DOHH2 (cell line): Measurements from ENCODE around the gene RAB40C.

Experiments used
- H3F3A ChIP-seq: fragments of 200-600 bp; sonication (generic), shearing (Covaris generic); 2 replicates; pipeline ENCODE4 v1.6.0; 2016; ENCODE audit warnings: antibody characterized with exemption, mild to moderate bottlenecking; ENCODE audit not compliant: control insufficient read depth, insufficient read depth
- H3K27ac ChIP-seq: fragments of 200-600 bp; sonication (generic); 2 replicates; pipeline ENCODE4 v1.5.1; 2014; ENCODE audit warnings: low read depth, mild to moderate bottlenecking, low read length, moderate library complexity
- H3K27me3 ChIP-seq: fragments of 200-600 bp; sonication (generic); 2 replicates; pipeline ENCODE4 v1.6.1; 2014; ENCODE audit warnings: mild to moderate bottlenecking, low read length, mixed read lengths; ENCODE audit not compliant: control insufficient read depth
- H3K36me3 ChIP-seq: fragments of 200-600 bp; sonication (generic); 2 replicates; pipeline ENCODE4 v1.6.1; 2014; ENCODE audit warnings: mild to moderate bottlenecking, low read length, moderate library complexity, mixed read lengths; ENCODE audit not compliant: control insufficient read depth
- H3K4me1 ChIP-seq: fragments of 200-600 bp; sonication (generic); 2 replicates; pipeline ENCODE4 v1.6.1; 2014; ENCODE audit warnings: mild to moderate bottlenecking, low read length, mixed read lengths; ENCODE audit not compliant: control insufficient read depth
- H3K4me2 ChIP-seq: fragments of 200-600 bp; sonication (generic); 2 replicates; pipeline ENCODE4 v1.6.0; 2014; ENCODE audit warnings: mild to moderate bottlenecking, low read length, moderate library complexity
- H3K4me3 ChIP-seq: fragments of 200-600 bp; sonication (generic); 2 replicates; pipeline ENCODE4 v1.5.1; 2014; ENCODE audit warnings: mild to moderate bottlenecking, low read length, mixed read lengths
- H3K79me2 ChIP-seq: fragments of 200-600 bp; sonication (generic); 2 replicates; pipeline ENCODE4 v1.6.1; 2014; ENCODE audit warnings: mild to moderate bottlenecking, low read length, mixed read lengths; ENCODE audit not compliant: control insufficient read depth
- H3K9me2 ChIP-seq: fragments of 200-600 bp; sonication (generic); replicated peaks from 2 replicates; pipeline ENCODE4 v1.6.1; 2014; ENCODE audit warnings: mild to moderate bottlenecking, low read length, mixed read lengths; ENCODE audit not compliant: control insufficient read depth
- H3K9me3 ChIP-seq: fragments of 200-600 bp; sonication (generic); 2 replicates; pipeline ENCODE4 v1.6.1; 2014; ENCODE audit warnings: antibody characterized with exemption, low read length, mixed read lengths; ENCODE audit not compliant: control insufficient read depth, insufficient read depth
- H4K20me1 ChIP-seq: fragments of 200-600 bp; sonication (generic); 2 replicates; pipeline ENCODE4 v1.6.0; 2014; ENCODE audit warnings: low read depth, mild to moderate bottlenecking, antibody characterized with exemption, low read length, moderate library complexity; ENCODE audit not compliant: control insufficient read depth, insufficient read depth
- CTCF ChIP-seq: fragments of 200-600 bp; sonication (generic); IDR thresholded peaks from one replicate; pipeline ENCODE4 v1.5.1; 2014; ENCODE audit warnings: antibody characterized with exemption, mild to moderate bottlenecking, low read depth, low read length; ENCODE audit not compliant: poor library complexity, severe bottlenecking
- EZH2phosphoT487 ChIP-seq: fragments of 200-600 bp; sonication (generic); IDR thresholded peaks from 2 replicates; pipeline ENCODE4 v1.6.1; 2017; ENCODE audit warnings: borderline replicate concordance, mild to moderate bottlenecking, antibody characterized with exemption, low read length, moderate library complexity, mixed read lengths

Gene RAB40C

GRCh38 chr16:553601-554296, 36.1 kb upstream of the RAB40C start:
- H3K4me2 ChIP-seq, result no peak overlapping the region
- TF ChIP-seq CTCF (no peak), EZH2phosphoT487 (no peak)
- H3K79me2 ChIP-seq, result no peaks in the 10 kb centered on the region
- H3K27ac ChIP-seq, result no peak overlapping the region
- H3F3A ChIP-seq, result no peaks in the 10 kb centered on the region
- no peaks in the 10 kb centered on the region for H3K9me3 ChIP-seq
- no peak overlapping the region for H3K4me3 ChIP-seq
- H3K4me1 ChIP-seq, result peaks cover 8% of the 10 kb centered on the region
- H3K27me3 ChIP-seq, result no peaks in the 10 kb centered on the region
- H3K9me2 ChIP-seq, result no peaks in the 10 kb centered on the region
- H3K36me3 ChIP-seq, result peaks cover 20% of the 10 kb centered on the region; the same call in 1 of the 2 replicates
- H4K20me1 ChIP-seq, result no peaks in the 10 kb centered on the region; the same call in 1 of the 2 replicates

- Histone ChIP-seq H3K9me3 (no peaks in the 10 kb centered on the region), H3K4me3 (no peak overlapping the region), H3F3A (no peaks in the 10 kb centered on the region), H3K27me3 (peaks cover under 1% of the 10 kb centered on the region; the same call in 1 of the 2 replicates), H3K9me2 (no peaks in the 10 kb centered on the region), H3K79me2 (no peaks in the 10 kb centered on the region), H3K4me1 (peaks cover 8% of the 10 kb centered on the region), H3K4me2 (no peak overlapping the region), H3K27ac (no peak overlapping the region), H4K20me1 (no peaks in the 10 kb centered on the region; the same call in 1 of the 2 replicates), H3K36me3 (peaks cover 18% of the 10 kb centered on the region; the same call in 1 of the 2 replicates)
- TF ChIP-seq CTCF (no peak), EZH2phosphoT487 (no peak)
Measured at GRCh38 chr16:554297-554621, 35.6 kb upstream of the RAB40C start.

- H3K27ac ChIP-seq, result no peak overlapping the region
- no peaks in the 10 kb centered on the region for H3K79me2 ChIP-seq
- H3K36me3 ChIP-seq, result peaks cover 16% of the 10 kb centered on the region; the same call in 1 of the 2 replicates
- TF ChIP-seq EZH2phosphoT487 (no peak), CTCF (no peak)
- no peaks in the 10 kb centered on the region; the same call in 1 of the 2 replicates for H4K20me1 ChIP-seq
- peaks cover 6% of the 10 kb centered on the region for H3K27me3 ChIP-seq
- H3K9me2 ChIP-seq, result no peaks in the 10 kb centered on the region
- no peaks in the 10 kb centered on the region for H3K9me3 ChIP-seq
- no peak overlapping the region for H3K4me2 ChIP-seq
- H3K4me1 ChIP-seq, result peaks cover 8% of the 10 kb centered on the region
- H3F3A ChIP-seq, result no peaks in the 10 kb centered on the region
- H3K4me3 ChIP-seq, result no peak overlapping the region
Measured at GRCh38 chr16:554640-555365, 35.1 kb upstream of the RAB40C start.
